Activated CD4-positive, alpha-beta T cell treated with anti-CD3 and anti-CD28 coated beads, Interleukin-2, amount 50 U/mL, for 1 hour (primary cell): ENCODE data around the gene MPHOSPH6.
"Not testable (repeated sequence)": the region's sequence is repeated elsewhere in the genome, so short reads cannot be mapped to it uniquely, and the experiment has no call there.

Experiments used
- DNase-seq: peaks from one replicate; pipeline ENCODE4 v3.0.0-alpha.2; 2020

Gene MPHOSPH6

GRCh38 chr16:82169861-82170845 is at the start of gene MPHOSPH6:
TSS of gene MPHOSPH6 (minus strand) at chr16:82170224. CDS start at chr16:82170175, 49 bp downstream.
- peak; percentile 88 for DNase-seq

GRCh38 chr16:82219298-82219697 is 49.3 kb upstream of the MPHOSPH6 start:
- no peak for DNase-seq

DNA sequence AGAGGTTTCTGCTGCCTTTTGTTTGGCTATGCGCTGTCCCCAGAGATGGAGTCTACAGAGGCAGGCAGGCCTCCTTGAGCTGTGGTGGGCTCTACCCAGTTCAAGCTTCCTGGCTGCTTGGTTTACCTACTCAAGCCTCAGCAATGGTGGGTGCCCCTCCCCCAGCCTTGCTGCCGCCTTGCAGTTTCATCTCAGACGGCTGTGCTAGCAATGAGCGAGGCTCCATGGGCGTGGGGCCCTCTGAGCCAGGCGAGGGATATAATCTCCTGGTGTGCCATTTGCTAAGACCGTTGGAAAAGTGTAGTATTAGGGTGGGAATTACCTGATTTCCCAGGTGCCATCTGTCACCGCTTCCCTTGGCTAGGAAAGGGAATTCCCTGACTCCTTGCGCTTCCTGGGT is 39.3 kb upstream of the MPHOSPH6 start:
- DNase-seq = not testable (repeated sequence)

DNA sequence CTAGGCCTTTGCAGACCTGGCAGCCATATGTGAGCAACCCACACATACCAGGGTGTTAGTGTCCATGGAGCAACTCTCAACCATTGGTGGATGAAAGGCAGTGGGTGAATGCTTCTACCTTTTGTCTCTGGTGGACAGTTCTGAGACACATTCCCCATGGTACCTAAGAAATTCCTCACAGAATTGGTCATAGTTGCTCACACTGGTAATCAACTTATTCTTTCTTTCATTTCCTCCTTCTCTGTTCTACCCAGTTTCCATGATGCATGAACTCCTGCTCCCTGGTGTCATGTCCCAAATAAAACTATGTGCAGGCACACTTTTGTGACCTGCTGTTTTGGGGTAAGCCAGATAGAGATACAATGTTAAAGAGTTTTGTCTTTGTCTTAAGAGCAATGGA is 33.2 kb upstream of the MPHOSPH6 start:
- no peak for DNase-seq

GRCh38 chr16:82201926-82202325 is 31.9 kb upstream of the MPHOSPH6 start:
- DNase-seq = no peak

GRCh38 chr16:82201351-82201750 is 31.3 kb upstream of the MPHOSPH6 start:
- no peak for DNase-seq

DNA sequence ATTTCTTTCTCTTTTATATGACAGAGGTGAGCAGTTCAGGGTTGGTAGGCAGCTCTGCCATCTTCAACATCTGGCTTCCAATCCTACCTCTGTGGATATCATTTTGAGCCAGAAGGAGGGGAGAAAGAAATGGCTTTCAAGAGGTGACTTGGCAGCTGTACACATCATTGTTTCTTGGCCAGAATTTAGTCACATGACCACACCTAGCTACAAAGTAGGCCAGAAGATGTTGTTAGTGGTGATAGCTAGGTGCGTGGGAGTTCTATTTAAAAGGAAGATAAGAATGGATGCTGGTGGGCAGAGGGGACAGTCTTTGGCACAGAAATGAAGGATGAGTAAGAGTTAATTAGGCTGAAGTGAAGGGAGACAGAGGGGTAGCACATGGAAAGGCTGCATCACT is 29.2 kb upstream of the MPHOSPH6 start:
- DNase-seq = no peak

DNA sequence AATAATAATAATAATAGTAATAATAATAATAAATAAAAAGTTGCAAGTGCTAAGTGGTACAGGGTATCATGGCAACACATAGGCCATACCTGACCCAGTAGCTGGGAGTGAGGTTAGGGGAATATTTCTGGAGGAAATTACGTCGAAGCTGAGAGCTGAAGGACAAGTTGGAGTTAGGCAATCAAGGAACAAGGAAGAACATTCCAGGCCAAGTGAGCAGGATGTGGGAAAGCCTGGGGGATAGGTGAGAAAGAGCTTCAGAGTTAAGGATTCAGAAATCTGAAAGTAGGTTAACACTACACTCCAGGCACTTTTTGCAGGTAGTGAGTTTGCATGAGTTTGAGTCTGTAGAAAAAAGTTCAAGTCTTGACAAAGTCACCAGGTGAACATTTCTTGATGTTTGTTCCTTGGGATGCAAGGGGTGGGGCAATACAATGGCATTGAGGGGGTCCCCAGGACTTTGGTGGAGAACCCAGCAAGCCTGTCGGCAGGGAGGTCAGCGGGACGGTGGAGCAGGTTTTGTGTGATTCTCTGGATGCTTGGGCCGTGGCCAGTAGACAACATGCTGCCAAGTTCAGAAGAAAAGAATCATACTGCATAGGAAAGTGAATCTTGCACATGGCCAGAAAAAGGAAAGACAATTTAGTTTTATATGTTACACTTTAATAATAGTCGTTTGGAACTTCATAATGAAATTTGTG is 27.7 kb upstream of the MPHOSPH6 start:
- no peak for DNase-seq

DNA sequence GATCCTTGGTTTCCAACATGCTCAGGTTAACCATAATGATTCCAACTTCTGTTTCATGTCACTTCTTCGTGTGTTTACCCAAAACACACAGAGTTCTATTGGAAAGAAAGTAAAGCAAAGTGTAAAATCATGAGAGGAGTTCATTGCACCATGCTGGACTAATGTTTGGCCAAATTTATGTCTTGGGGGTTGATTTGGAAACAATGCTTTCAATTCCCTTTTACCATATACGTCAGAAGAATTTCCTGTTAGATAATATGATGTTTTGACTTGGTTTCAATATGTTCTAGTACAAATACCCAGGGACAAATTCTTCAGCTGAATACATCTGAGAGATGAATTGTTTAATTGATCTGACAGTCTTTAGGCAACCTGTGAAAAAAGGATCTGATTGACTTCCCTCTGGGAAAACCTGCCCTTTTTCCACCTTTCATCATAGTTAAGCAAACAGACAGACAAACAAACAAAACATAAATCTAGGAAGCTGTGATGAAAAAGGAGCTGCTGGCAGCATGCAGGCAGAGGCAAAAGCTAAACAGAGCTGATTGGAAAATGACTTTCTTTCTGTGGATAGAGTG is 26.0 kb upstream of the MPHOSPH6 start:
- no peak for DNase-seq

GRCh38 chr16:82194086-82194485 is 24.1 kb upstream of the MPHOSPH6 start:
- DNase-seq = no peak

- no peak for DNase-seq
Measured at GRCh38 chr16:82192665-82193064, 22.6 kb upstream of the MPHOSPH6 start.

DNA sequence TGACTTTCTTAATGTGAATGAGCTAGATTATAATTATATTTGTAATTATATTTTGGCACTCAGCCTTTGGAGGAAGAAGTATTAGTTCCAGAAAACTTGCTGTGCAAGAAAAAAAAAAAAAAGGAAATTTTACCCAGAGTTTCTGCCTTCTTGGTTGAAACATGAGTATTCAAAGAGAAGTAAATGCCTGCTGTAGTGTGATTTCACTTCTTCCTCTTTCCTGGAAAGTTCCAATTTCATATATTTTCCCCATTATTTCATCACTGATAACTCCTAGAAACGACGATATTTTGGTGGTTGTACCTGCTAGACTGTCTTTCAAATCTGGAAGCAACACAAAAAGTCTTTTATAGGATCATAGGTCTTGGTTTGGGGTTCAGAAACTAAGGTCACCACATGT is 20.4 kb upstream of the MPHOSPH6 start:
- no peak for DNase-seq

DNA sequence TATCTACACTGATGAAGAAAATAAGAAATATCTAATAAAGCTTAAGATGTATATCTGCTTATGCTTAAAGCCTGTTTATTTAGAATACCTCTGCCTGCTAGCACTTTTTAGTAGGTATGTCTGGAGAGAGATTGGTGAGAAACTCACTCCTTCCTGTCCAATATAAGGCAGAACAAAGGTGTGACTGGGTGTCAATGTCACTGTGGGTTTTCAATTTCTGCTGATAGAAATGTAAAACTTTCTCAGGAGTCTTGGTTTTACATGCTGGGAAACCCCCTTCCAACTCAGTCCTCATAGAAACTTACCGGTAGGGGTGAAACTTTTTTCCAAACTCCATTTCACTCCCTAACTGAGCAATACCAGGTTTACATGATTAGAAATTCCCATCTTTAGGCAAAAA is 17.8 kb upstream of the MPHOSPH6 start:
- no peak for DNase-seq

- DNase-seq = no peak
Measured at GRCh38 chr16:82185012-82185411, 15.0 kb upstream of the MPHOSPH6 start.

GRCh38 chr16:82184213-82184612 is 14.2 kb upstream of the MPHOSPH6 start:
- no peak for DNase-seq

DNA sequence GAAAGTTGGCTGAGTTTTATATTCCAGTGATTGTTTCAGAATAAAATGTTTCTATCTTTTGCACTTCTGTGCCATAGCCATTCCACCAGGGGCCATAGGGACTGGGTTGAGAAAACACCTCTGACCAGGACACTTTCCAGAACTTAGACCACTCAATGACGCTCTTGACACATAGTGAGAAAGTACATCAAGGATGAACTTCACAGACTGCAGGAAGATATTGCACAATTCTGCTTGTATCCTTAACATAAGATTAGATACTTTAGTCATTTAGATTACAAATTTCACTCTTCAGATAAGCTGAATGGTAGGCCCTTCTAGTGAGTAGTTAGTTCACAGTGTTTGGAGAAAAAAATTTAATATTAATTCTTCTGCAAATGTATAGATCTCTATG is 13.0 kb upstream of the MPHOSPH6 start:
- DNase-seq = no peak

GRCh38 chr16:82182266-82183003 is 12.4 kb upstream of the MPHOSPH6 start:
- no peak for DNase-seq

DNA sequence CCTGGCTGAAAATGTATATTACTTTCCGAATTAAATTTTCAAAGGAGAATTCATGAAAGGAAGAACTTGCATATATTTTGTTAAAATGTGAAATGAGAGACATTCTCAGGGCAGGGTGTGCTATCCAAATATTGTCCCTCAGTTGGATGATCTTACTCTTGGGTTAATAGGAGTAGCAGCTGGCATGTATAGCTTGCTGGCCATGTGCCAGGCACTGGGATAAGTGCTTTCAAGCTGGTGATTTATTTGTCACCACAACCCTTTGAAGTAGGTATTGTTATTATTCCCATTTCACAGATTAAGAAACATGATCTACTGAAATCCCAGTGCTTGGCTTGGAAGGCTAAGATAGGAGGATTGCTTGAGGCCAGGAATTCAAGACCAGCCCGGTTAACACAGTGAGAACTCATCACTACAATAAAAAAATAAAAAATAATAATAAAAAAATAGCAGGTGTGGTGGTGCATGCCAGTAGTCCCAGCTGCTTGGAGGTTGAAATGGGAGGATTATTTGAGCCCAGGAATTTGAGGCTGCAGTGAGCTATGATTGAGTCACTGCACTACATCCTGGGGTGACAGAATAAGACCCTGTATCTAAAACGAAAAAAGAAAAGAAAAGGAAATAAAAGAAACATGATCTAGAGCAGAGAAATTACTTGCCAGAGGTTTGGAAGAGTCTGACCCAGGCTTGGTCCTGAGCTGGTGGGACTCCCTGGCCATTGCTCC is 11.6 kb upstream of the MPHOSPH6 start:
- DNase-seq = no peak

DNA sequence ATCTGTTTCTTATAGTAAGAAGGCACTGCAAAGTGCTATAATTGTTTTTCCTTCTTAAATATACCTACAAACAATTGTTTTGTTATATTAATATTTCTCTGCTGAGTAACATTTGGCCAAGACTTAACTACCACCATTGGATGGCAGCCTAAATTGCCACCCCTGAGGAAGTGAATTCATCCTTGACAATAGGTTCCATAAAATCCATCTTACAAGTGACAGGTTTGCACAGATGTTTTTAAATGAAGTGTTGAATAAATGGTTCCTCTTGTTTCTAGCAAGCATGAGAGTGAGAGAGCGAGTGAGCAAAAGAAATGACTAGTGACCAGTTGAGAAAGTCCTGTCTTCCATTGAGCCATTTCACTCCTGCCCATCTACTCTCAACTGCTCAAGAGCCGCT is 8.3 kb upstream of the MPHOSPH6 start:
- no peak for DNase-seq

- no peak for DNase-seq
Measured at GRCh38 chr16:82177555-82177954, 7.5 kb upstream of the MPHOSPH6 start.

GRCh38 chr16:82176204-82176603 is 6.2 kb upstream of the MPHOSPH6 start:
- DNase-seq = no peak

DNA sequence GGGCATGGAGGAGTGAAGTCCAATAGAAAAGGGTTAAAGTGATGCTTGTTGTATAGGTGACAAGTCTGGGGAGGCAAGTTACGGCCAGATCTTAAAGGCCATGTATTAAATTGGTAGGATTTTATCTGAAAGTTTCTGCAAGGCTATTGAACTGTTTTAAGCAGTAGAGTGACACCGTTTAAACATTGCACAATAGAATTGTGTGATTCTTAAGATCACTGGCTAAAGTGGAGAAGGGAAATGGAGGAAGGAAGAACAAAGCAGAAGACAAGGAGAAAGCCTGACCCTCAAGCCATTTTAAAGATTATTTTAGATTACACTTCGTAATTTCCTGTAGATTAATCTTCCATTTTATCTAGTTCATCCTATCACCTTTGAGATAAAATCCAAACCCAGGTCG is 5.6 kb upstream of the MPHOSPH6 start:
- DNase-seq = no peak
